HCT116 (cell line): Measurements from ENCODE around the gene C1orf21. TPM values are rescaled to one million over a fixed set of nuclear protein-coding genes. Genes with fewer than 3 reads are reported as not detected.

Source experiments
- ATAC-seq: fragments of 200-7000 bp; cut with Tn5 transposase; 2 replicates; pipeline ENCODE4 v1.9.1; 2020; ENCODE audit warnings: mild to moderate bottlenecking, moderate library complexity
- BruUV-seq: library from RNA; stranded (reverse); fragments of 400-500 nt; replicated peaks from 2 replicates; lab custom pipeline; 2021; lab: Mats Ljungman, UMichigan
- CTCF ChIA-PET: fragments of 300-600 bp; sonication (Branson Sonifier 250); formaldehyde crosslinking; loops from one replicate; lab custom pipeline; 2021; ENCODE audit warnings: antibody characterized with exemption; lab: Charles Lee
- POLR2A ChIA-PET: fragments of 300-600, 350-600 bp; sonication (Branson Sonifier 250); formaldehyde crosslinking; loops from one replicate; lab custom pipeline; 2021; ENCODE audit warnings: antibody characterized with exemption; lab: Charles Lee
- RAD21 ChIA-PET, 2 experiments: fragments of 300-600 bp; sonication (Branson Sonifier 250); formaldehyde crosslinking; loops; one replicate each; lab custom pipeline; 2023; ENCODE audit warnings: low total read pairs in 2 of 2; ENCODE audit not compliant: uncharacterized antibody in 2 of 2, unreplicated experiment in 2 of 2, low non-redundant PET in 1 of 2; lab: Charles Lee
- DNase-seq: peaks from one replicate; pipeline ENCODE4 v3.0.0-alpha.2; 2010; ENCODE audit warnings: low read depth, low spot score
- H2AFZ ChIP-seq: fragments of 200-600 bp; shearing (Covaris generic), sonication (generic); 2 replicates; pipeline ENCODE4 v1.6.1; 2017; ENCODE audit warnings: low read depth, mixed run types, mixed read lengths, antibody characterized with exemption, low read length; ENCODE audit not compliant: poor library complexity, severe bottlenecking
- H3K27ac ChIP-seq: 2 replicates; pipeline ENCODE4 v1.5.1; 2012; ENCODE audit warnings: low read depth, low read length
- H3K27me3 ChIP-seq: fragments of 200-600 bp; sonication (generic); 2 replicates; pipeline ENCODE4 v1.6.1; 2016; ENCODE audit warnings: mixed run types, low read length, mixed read lengths; ENCODE audit not compliant: insufficient read depth
- H3K36me3 ChIP-seq, 2 experiments: fragments of 200-500 bp in 1 of 2; fragments of 200-600 bp in 1 of 2; sonication (Bioruptor generic) in 1 of 2; sonication (generic) in 1 of 2; 2 replicates each; pipeline versions ENCODE4 v1.5.1 to v1.6.1; 2014 to 2016; ENCODE audit warnings: low read length in 2 of 2, inconsistent platforms in 1 of 2, mixed read lengths in 1 of 2, mixed run types in 1 of 2; ENCODE audit not compliant: insufficient read depth in 2 of 2, control insufficient read depth in 1 of 2
- H3K4me1 ChIP-seq, 2 experiments: fragments of 200-600 bp in 1 of 2; sonication (generic) in 1 of 2; 2 replicates each; pipeline versions ENCODE4 v1.5.1 to v1.6.1; 2012 to 2017; ENCODE audit warnings: low read length in 2 of 2, inconsistent platforms in 1 of 2, mild to moderate bottlenecking in 1 of 2, mixed read lengths in 1 of 2, mixed run types in 1 of 2, moderate library complexity in 1 of 2; ENCODE audit not compliant: insufficient read depth in 2 of 2, control insufficient read depth in 1 of 2
- H3K4me2 ChIP-seq: fragments of 200-600 bp; sonication (generic); 2 replicates; pipeline ENCODE4 v1.6.1; 2017; ENCODE audit warnings: mixed run types, low read length, mixed read lengths
- H3K4me3 ChIP-seq, 2 experiments: fragments of 200-600 bp in 1 of 2; sonication (generic) in 1 of 2; replicated peaks in 1 of 2; 2 replicates each; pipeline ENCODE4 v1.5.1; 2011 to 2016; ENCODE audit warnings: low read length in 2 of 2, control low read depth in 1 of 2, low read depth in 1 of 2, mild to moderate bottlenecking in 1 of 2, mixed read lengths in 1 of 2, mixed run types in 1 of 2
- H3K79me2 ChIP-seq: fragments of 200-600 bp; sonication (generic); 2 replicates; pipeline ENCODE4 v1.6.1; 2017; ENCODE audit warnings: mild to moderate bottlenecking, mixed run types, low read length, moderate library complexity, mixed read lengths; ENCODE audit not compliant: insufficient read depth
- H3K9ac ChIP-seq: fragments of 200-600 bp; sonication (generic); 2 replicates; pipeline ENCODE4 v1.6.1; 2016; ENCODE audit warnings: low read length, mixed read lengths
- H3K9me2 ChIP-seq: fragments of 200-600 bp; sonication (generic), shearing (Covaris generic); 2 replicates; pipeline ENCODE4 v1.6.1; 2017; ENCODE audit warnings: mixed run types, mild to moderate bottlenecking, moderate library complexity; ENCODE audit not compliant: insufficient read depth
- H3K9me3 ChIP-seq, 2 experiments: fragments of 200-500 bp in 1 of 2; fragments of 200-600 bp in 1 of 2; sonication (Bioruptor generic) in 1 of 2; sonication (generic) in 1 of 2; 2 replicates each; pipeline ENCODE4 v1.6.1; 2014 to 2017; ENCODE audit warnings: low read length in 2 of 2, mixed read lengths in 2 of 2, inconsistent platforms in 1 of 2, low read depth in 1 of 2, mild to moderate bottlenecking in 1 of 2, mixed run types in 1 of 2, moderate library complexity in 1 of 2; ENCODE audit not compliant: control insufficient read depth in 1 of 2, insufficient read depth in 1 of 2
- H4K20me1 ChIP-seq: fragments of 200-600 bp; sonication (generic), shearing (Covaris generic); 2 replicates; pipeline ENCODE4 v1.6.1; 2017; ENCODE audit warnings: mixed run types, mild to moderate bottlenecking, moderate library complexity; ENCODE audit not compliant: insufficient read depth
- CBX3 ChIP-seq: IDR thresholded peaks from 2 replicates; pipeline ENCODE4 v1.6.1; 2012; ENCODE audit warnings: low read depth
- EGR1 ChIP-seq: IDR thresholded peaks from 2 replicates; pipeline ENCODE4 v1.6.1; 2012; ENCODE audit warnings: low read depth
- FOSL1 ChIP-seq: IDR thresholded peaks from 2 replicates; pipeline ENCODE4 v1.6.1; 2012; ENCODE audit warnings: low read depth
- RAD21 ChIP-seq: IDR thresholded peaks from 2 replicates; pipeline ENCODE4 v1.6.1; 2012; ENCODE audit warnings: low read depth, mild to moderate bottlenecking
- TCF7L2 ChIP-seq: IDR thresholded peaks from 2 replicates; pipeline ENCODE4 v1.7.0; 2011; ENCODE audit warnings: borderline replicate concordance, inconsistent platforms; ENCODE audit not compliant: insufficient read depth, insufficient read length; ENCODE audit errors: extremely low read depth
- YY1 ChIP-seq: IDR thresholded peaks from 2 replicates; pipeline ENCODE4 v1.6.1; 2011; ENCODE audit warnings: low read length, low read depth, moderate library complexity, mild to moderate bottlenecking; ENCODE audit not compliant: insufficient replicate concordance; ENCODE audit errors: extremely low read depth
- ZNF274 ChIP-seq: fragments of 200-500 bp; sonication (Bioruptor generic); IDR thresholded peaks from 2 replicates; pipeline ENCODE4 v1.6.1; 2014; ENCODE audit warnings: mild to moderate bottlenecking, low read depth, low read length, inconsistent platforms
- intact Hi-C: fragments of 100-400 bp; cut with micrococcal nuclease; formaldehyde crosslinking; loops from 2 replicates; pipeline ENCODE4 v1.10.0; 2022
- total RNA-seq: library from RNA; stranded (reverse); gene quantifications from one replicate; pipeline ENCODE4 v1.2.1, GENCODE V29; 2021; ENCODE audit not compliant: unreplicated experiment
- TF ChIP-seq, protein P1 (sequence below): IDR thresholded peaks from 2 replicates; pipeline ENCODE4 v1.6.1; 2012; ENCODE audit warnings: low read depth

C1orf21 gene
- total RNA-seq, 1 experiment from 2014 or later, result 8.9 TPM

DNA sequence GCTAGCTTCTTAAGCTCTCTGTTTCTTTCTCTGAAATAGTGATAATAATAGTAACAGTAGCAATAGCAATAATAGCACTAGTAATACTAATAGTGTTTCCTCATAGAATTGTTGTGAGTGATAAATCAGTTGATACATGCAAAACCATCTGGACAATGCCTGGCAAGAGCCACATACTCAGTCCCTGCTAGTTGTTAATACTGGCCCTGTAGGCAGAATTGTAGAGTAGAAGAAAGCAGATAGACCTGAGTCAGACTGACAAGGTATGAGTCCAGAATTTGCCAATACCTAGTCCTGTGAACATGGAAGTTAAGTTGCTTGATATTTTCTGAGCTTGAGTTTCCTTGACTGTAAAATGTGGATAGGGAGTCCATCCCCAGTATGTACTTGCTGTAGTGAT lies 171.9 kb downstream of the C1orf21 start:
- no peak overlapping the region for H2AFZ ChIP-seq
- RAD21 ChIA-PET, result no interaction called here
- no TSS peak for BruUV-seq
- H3K36me3 ChIP-seq, result no peaks in the 10 kb centered on the region
- no peaks in the 10 kb centered on the region for H3K9me2 ChIP-seq
- no peak overlapping the region for H3K4me3 ChIP-seq
- H3K79me2 ChIP-seq, result no peaks in the 10 kb centered on the region
- TF ChIP-seq TCF7L2, result no peak
- no peak for TF ChIP-seq CBX3
- no peak for TF ChIP-seq EGR1
- TF ChIP-seq YY1, result no peak
- no peak for TF ChIP-seq RAD21
- no peak for TF ChIP-seq FOSL1
- TF ChIP-seq ZNF274, result no peak
- TF ChIP-seq, protein P1, sequence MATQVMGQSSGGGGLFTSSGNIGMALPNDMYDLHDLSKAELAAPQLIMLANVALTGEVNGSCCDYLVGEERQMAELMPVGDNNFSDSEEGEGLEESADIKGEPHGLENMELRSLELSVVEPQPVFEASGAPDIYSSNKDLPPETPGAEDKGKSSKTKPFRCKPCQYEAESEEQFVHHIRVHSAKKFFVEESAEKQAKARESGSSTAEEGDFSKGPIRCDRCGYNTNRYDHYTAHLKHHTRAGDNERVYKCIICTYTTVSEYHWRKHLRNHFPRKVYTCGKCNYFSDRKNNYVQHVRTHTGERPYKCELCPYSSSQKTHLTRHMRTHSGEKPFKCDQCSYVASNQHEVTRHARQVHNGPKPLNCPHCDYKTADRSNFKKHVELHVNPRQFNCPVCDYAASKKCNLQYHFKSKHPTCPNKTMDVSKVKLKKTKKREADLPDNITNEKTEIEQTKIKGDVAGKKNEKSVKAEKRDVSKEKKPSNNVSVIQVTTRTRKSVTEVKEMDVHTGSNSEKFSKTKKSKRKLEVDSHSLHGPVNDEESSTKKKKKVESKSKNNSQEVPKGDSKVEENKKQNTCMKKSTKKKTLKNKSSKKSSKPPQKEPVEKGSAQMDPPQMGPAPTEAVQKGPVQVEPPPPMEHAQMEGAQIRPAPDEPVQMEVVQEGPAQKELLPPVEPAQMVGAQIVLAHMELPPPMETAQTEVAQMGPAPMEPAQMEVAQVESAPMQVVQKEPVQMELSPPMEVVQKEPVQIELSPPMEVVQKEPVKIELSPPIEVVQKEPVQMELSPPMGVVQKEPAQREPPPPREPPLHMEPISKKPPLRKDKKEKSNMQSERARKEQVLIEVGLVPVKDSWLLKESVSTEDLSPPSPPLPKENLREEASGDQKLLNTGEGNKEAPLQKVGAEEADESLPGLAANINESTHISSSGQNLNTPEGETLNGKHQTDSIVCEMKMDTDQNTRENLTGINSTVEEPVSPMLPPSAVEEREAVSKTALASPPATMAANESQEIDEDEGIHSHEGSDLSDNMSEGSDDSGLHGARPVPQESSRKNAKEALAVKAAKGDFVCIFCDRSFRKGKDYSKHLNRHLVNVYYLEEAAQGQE, result no peak
- TF ChIP-seq, all 23 proteins: peak for 0
- Histone ChIP-seq H3K9me3 (no peaks in the 10 kb centered on the region), H3K27ac (no peak overlapping the region), H3K4me2 (no peak overlapping the region), H4K20me1 (no peaks in the 10 kb centered on the region), H3K4me1 (no peaks in the 10 kb centered on the region), H3K27me3 (no peaks in the 10 kb centered on the region), H3K9ac (no peak overlapping the region)
- DNase-seq (no peak), ATAC-seq (no peak)
- intact Hi-C loops, result no loop called here
- CTCF ChIA-PET, result no interaction called here
- POLR2A ChIA-PET, result no interaction called here
